ENCODE results near the gene EID1.

EID1 gene, protein sequence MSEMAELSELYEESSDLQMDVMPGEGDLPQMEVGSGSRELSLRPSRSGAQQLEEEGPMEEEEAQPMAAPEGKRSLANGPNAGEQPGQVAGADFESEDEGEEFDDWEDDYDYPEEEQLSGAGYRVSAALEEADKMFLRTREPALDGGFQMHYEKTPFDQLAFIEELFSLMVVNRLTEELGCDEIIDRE

DNA sequence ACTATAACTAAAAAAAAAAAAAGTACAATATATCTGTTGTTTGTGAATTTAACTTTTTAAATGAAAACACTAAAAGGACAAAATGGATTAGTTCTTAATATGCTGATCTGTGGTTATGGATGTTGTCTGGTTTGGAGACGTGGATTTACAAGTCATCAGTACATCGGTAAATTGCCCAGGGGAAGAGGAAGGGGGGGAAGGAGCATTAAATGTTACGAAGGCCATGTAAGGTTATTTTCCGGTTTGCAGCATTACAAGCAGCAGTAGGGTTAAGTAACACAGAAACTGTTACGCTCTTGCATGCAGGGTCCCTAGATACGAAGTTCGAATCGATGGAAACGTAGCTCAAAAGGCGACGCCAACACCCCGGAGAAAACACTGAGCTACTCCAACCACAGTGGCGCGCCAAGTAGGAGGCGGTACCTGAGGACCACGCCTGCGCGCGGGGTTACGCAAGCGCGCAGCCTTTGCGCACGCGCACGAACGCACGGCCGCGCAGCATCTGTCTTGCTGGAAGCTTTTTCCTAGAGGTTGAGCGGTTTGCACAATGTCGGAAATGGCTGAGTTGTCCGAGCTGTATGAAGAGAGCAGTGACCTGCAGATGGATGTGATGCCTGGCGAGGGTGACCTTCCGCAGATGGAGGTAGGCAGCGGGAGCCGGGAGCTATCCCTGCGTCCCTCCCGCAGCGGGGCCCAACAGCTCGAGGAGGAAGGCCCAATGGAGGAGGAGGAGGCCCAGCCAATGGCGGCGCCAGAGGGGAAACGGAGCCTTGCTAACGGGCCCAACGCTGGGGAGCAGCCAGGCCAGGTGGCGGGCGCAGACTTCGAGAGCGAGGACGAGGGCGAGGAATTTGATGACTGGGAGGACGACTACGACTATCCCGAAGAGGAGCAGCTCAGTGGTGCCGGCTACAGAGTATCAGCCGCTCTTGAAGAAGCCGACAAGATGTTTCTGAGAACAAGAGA, at the start of gene EID1:
Gene EID1, plus strand, starts transcription at position 505 of the 966 bp plus-strand sequence. Its CDS starts 43 bp downstream, at position 548.
- TF ChIP-seq, protein P1, sequence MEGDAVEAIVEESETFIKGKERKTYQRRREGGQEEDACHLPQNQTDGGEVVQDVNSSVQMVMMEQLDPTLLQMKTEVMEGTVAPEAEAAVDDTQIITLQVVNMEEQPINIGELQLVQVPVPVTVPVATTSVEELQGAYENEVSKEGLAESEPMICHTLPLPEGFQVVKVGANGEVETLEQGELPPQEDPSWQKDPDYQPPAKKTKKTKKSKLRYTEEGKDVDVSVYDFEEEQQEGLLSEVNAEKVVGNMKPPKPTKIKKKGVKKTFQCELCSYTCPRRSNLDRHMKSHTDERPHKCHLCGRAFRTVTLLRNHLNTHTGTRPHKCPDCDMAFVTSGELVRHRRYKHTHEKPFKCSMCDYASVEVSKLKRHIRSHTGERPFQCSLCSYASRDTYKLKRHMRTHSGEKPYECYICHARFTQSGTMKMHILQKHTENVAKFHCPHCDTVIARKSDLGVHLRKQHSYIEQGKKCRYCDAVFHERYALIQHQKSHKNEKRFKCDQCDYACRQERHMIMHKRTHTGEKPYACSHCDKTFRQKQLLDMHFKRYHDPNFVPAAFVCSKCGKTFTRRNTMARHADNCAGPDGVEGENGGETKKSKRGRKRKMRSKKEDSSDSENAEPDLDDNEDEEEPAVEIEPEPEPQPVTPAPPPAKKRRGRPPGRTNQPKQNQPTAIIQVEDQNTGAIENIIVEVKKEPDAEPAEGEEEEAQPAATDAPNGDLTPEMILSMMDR (conservative IDR thresholded peaks at IDR 0.05; ENCODE audit: low read length) = no peak
- H3K4me3 ChIP-seq (ENCODE audit: low read length) = peak within 1 kb of the TSS; percentile 93
- peak; percentile 94 for DNase-seq (ENCODE audit: low read depth)

DNA sequence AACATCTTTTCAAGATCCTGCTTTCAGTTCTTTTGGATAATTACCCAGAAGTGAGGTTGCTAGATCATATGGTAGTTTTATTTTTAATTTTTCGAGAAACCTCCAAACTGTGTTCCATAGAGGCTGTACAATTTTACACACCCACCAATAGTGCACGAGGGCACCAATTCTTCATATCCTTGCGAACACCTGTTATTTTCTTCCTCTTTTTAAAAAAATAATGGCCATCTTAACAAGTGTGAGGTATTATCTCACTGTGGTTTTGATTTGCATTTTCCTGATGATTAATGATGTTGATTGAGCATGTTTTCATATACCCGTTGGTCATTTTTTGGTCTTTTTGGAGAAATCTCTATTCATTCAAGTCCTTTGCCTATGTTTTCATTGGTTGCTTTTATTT, 49.5 kb upstream of the EID1 start:
- no peak overlapping the region for H3K4me3 ChIP-seq (ENCODE audit: low read length)
- TF ChIP-seq, protein P1 (conservative IDR thresholded peaks at IDR 0.05; ENCODE audit: low read length) = no peak
- DNase-seq (ENCODE audit: low read depth) = no peak

GRCh38 chr15:48828906-48829305, 49.0 kb upstream of the EID1 start:
- H3K4me3 ChIP-seq (ENCODE audit: low read length) = no peak overlapping the region
- TF ChIP-seq, protein P1 (conservative IDR thresholded peaks at IDR 0.05; ENCODE audit: low read length) = no peak
- no peak for DNase-seq (ENCODE audit: low read depth)

GRCh38 chr15:48832648-48833047, 45.3 kb upstream of the EID1 start:
- no peak overlapping the region for H3K4me3 ChIP-seq (ENCODE audit: low read length)
- no peak for DNase-seq (ENCODE audit: low read depth)
- TF ChIP-seq, protein P1 (conservative IDR thresholded peaks at IDR 0.05; ENCODE audit: low read length) = no peak

GRCh38 chr15:48833526-48834239, 44.3 kb upstream of the EID1 start:
- DNase-seq (ENCODE audit: low read depth) = no peak
- TF ChIP-seq, protein P1 (conservative IDR thresholded peaks at IDR 0.05; ENCODE audit: low read length) = no peak
- H3K4me3 ChIP-seq (ENCODE audit: low read length) = no peak overlapping the region

DNA sequence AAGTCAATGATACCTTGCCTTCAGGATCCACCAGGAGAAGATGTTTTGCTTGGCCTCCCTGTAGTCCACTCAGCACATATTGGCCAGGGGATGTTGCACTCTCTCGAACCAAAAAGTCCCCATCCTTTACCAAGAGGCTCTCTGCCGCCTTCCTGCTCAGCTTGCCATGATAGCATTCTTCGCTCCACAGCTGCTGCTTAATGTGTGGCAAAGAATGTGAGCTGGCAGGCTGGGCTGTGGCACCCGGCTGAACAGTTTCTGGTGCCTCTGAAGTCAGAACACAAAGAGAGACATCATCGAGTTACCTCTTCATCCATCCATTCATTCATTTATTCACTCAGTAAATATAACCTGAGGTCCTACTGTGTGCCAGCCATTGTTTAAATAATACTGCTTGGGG, 43.2 kb upstream of the EID1 start:
- no peak for DNase-seq (ENCODE audit: low read depth)
- TF ChIP-seq, protein P1 (conservative IDR thresholded peaks at IDR 0.05; ENCODE audit: low read length) = no peak
- H3K4me3 ChIP-seq (ENCODE audit: low read length) = no peak overlapping the region
